DLD1 (cell line): ENCODE data around the gene GALR2.

Experiments used
- in situ Hi-C: cut with HindIII; loops from 2 replicates; pipeline ENCODE4 v1.10.0; 2017; ENCODE audit warnings: low sequenced_read_pairs

Gene GALR2

DNA sequence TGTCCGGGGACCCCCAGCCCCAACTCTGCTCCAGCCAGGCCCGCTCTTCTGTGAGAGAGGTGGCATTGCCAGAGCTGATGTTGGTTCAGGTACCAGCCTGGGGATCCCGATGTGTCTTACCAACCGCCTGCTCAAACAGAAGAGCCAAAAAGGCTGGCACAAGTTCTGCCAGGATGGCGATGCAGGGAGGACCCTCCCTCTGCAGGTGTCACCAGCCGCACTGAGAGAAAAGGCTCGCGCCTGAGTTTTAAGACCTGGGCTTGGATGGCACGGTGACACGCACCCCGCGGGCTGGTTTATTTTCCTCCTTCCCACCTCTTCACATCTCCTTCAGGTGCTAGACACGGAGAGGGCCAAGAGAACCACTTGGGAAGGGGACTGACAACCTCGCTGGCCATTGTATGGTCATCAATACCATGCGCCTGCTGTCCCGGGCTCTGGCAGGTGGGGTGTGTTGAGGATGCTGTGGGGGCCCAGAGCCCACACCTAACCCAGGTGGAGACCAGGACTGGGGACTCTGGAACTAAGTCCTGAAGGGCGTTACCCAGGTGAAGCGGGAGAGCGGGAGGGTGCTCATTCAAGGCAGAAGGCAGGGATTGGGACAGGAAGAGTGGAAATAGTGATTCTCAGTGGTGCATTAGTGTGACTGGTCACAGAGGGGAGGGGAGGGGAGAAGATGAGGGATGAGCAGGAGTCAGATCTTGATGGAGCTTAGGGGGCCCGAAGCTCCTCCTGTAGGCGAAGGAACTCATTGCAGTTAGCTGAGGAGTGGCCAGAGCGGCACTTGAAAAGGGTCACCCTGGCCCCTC, 50.2 kb downstream of the GALR2 start:
- in situ Hi-C loops = no loop called here

DNA sequence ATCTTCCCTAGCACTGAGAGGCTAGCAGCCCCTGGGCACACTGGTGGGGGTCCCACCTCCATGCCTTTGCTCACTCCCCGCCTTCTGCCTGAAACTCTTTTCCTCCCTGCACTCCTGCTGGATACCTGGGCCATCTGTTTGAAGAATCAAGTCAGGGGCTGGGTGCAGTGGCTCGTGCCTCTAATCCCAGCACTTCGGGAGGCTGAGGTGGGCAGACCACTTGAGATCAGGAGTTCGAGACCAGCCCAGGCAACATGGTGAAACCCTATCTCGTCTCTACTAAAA, 50.8 kb downstream of the GALR2 start:
- in situ Hi-C loops = no loop called here

DNA sequence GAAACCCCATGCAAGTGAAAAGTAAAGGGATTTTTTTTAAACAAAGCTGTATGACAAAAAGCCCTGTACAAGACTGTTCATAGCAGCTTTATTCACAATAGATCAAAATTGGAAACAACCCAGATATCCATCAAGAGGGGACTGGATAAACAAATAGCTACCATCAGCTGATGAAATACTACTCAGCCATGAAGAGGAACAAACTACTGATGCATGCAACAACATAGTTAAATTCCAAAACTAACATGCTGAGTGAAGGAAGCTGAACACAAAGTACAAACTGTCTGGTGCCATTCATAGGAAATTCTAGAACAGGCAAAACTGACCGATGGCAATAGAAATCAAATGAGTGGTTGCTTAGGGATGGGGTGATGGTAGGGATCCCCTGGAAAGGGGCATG, 51.3 kb downstream of the GALR2 start:
- in situ Hi-C loops = no loop called here
